GM12864 (cell line): Measurements from ENCODE around the gene CDT1.
A peak's percentile ranks its signal among the peaks of the same experiment; 100 is the strongest.

Experiments used
- DNase-seq: peaks from one replicate; pipeline ENCODE4 v3.0.0-alpha.2; 2011; ENCODE audit warnings: low read depth
- H3K4me3 ChIP-seq: 2 replicates; pipeline ENCODE4 v1.5.1; 2011; ENCODE audit warnings: mild to moderate bottlenecking, low read depth, low read length, control low read depth
- CTCF ChIP-seq: IDR thresholded peaks from 2 replicates; pipeline ENCODE4 v1.5.1; 2011; ENCODE audit warnings: low read depth, mild to moderate bottlenecking, moderate library complexity, low read length, control low read depth, inconsistent platforms; ENCODE audit errors: missing control alignments

Gene CDT1

GRCh38 chr16:88857728-88858339, 54.2 kb downstream of the CDT1 start:
- peak overlapping the region; percentile 93 for H3K4me3 ChIP-seq
- peak; percentile 44 for DNase-seq
- TF ChIP-seq CTCF: peak; percentile 80
